Prostate gland (tissue), 2 donors: Measurements from ENCODE around the gene GDPGP1. TPM values are rescaled to one million over a fixed set of nuclear protein-coding genes. Genes with fewer than 3 reads are reported as not detected.

Experiments
- DNase-seq: peaks from one replicate; pipeline ENCODE4 v3.0.0-alpha.2; 2019; ENCODE audit warnings: low spot score
- H3K27ac ChIP-seq, 2 donors: fragments of 200-600 bp; sonication (generic); 2 replicates each; pipeline ENCODE4 v1.5.1; 2017 to 2019
- H3K27me3 ChIP-seq: fragments of 200-600 bp; sonication (generic); replicated peaks from 2 replicates; pipeline ENCODE4 v1.5.1; 2019; ENCODE audit not compliant: insufficient read depth
- H3K36me3 ChIP-seq, 2 donors: fragments of 200-600 bp; sonication (generic); 1 replicate in 1 of 2; 2 replicates in 1 of 2; pipeline versions ENCODE4 v1.5.1 to v1.8.1; 2017 to 2019
- H3K4me1 ChIP-seq: fragments of 200-600 bp; sonication (generic); replicated peaks from 2 replicates; pipeline ENCODE4 v1.5.1; 2019
- H3K4me3 ChIP-seq, 2 donors: fragments of 200-600 bp; sonication (generic); 2 replicates each; pipeline ENCODE4 v1.5.1; 2017 to 2019
- H3K9me3 ChIP-seq: fragments of 200-600 bp; sonication (generic); 2 replicates; pipeline ENCODE4 v1.5.1; 2017
- CTCF ChIP-seq, 4 experiments: fragments of 200-600 bp in 2 of 4; fragments of 450-650 bp in 2 of 4; sonication (generic) in 2 of 4; IDR thresholded peaks; 1 replicate in 3 of 4; 2 replicates in 1 of 4; pipeline ENCODE4 v1.5.1; 2016 to 2019; ENCODE audit warnings: antibody characterized with exemption in 4 of 4, mild to moderate bottlenecking in 2 of 4, moderate library complexity in 2 of 4
- POLR2A ChIP-seq: fragments of 450-650 bp; IDR thresholded peaks from one replicate; pipeline ENCODE4 v1.6.1; 2016; ENCODE audit warnings: antibody characterized with exemption, mild to moderate bottlenecking
- POLR2AphosphoS5 ChIP-seq: sonication (generic); formaldehyde crosslinking; IDR thresholded peaks from one replicate; pipeline ENCODE4 v1.6.1; 2017; ENCODE audit warnings: antibody characterized with exemption
- WGBS: methylation state at CpG from one replicate; pipeline ENCODE4 v1.1.5; 2018; 5-methylcytosine and 5-hydroxymethylcytosine counted together
- intact Hi-C: fragments of 100-400 bp; cut with DNase I; formaldehyde crosslinking; loops from one replicate; pipeline ENCODE4 v1.14.2; 2022
- total RNA-seq, 2 donors: library from RNA; depleted of rRNA; stranded (reverse); fragments of >200 nt; gene quantifications; one replicate each; pipeline ENCODE4 v1.1.0, GENCODE V29; 2016

The GDPGP1 gene
- total RNA-seq, 2 donors from 2014 or later: 15.4 to 21.5 TPM

GRCh38 chr15:90232941-90233386, 1.0 kb upstream of the GDPGP1 start:
- Histone ChIP-seq H3K27me3 (no peaks in the 10 kb centered on the region), H3K9me3 (no peaks in the 10 kb centered on the region), H3K36me3 (peaks cover 5 to 6% of the 10 kb centered on the region in 2 donors), H3K27ac (peak overlapping the region; percentile 90 to 95), H3K4me1 (peaks cover 17% of the 10 kb centered on the region), H3K4me3 (peak overlapping the region; percentile 69 to 83)
- intact Hi-C loops: no loop called here
- 5% methylated on average over 8 of the region's 9 CpGs for WGBS
- TF ChIP-seq POLR2A: no peak
- TF ChIP-seq CTCF (IDR thresholded peaks at IDR 0.05): peak in 2 of 4 experiments; percentile 30 to 69
- no peak for DNase-seq

- peak; percentile 98 for DNase-seq
- Histone ChIP-seq H3K4me1 (peaks cover 17% of the 10 kb centered on the region), H3K4me3 (peak within 1 kb of the TSS; percentile 69 to 83), H3K27me3 (no peaks in the 10 kb centered on the region), H3K9me3 (no peaks in the 10 kb centered on the region), H3K36me3 (peaks cover 0 to 2% of the 10 kb centered on the region in 2 donors), H3K27ac (peak within 1 kb of the TSS; percentile 90 to 95)
- 2% methylated on average over 24 of the region's 63 CpGs for WGBS
- TF ChIP-seq CTCF (IDR thresholded peaks at IDR 0.05): peak in 2 of 4 experiments; percentile 2 to 61
- peak; percentile 84 for TF ChIP-seq POLR2A
- TF ChIP-seq POLR2AphosphoS5: peak; percentile 93
- intact Hi-C loops: loop anchor here (2.0 kb wide), 1 partner anchor 15 kb away; the partner anchor contains the start of gene TTLL13
Measured at GRCh38 chr15:90233387-90234095, 468 bp upstream of the GDPGP1 start, which contains the start of gene CIB1. Gene CIB1, minus strand, starts transcription at chr15:90233941. Its CDS starts 56 bp downstream, at chr15:90233885.

- no peak overlapping the region for H3K27ac ChIP-seq
- no peaks in the 10 kb centered on the region for H3K27me3 ChIP-seq
- no peak for DNase-seq
- H3K4me1 ChIP-seq: peaks cover 7% of the 10 kb centered on the region
- no peaks in the 10 kb centered on the region for H3K9me3 ChIP-seq
- 88% methylated on average over 3 of the region's 3 CpGs for WGBS
- peaks cover 0 to 2% of the 10 kb centered on the region in 2 donors for H3K36me3 ChIP-seq
- TF ChIP-seq POLR2AphosphoS5 (no peak), CTCF (IDR thresholded peaks at IDR 0.05) (no peak), POLR2A (no peak)
- no peak overlapping the region for H3K4me3 ChIP-seq
- intact Hi-C loops: no loop called here
Measured at GRCh38 chr15:90239371-90239770, 5.4 kb downstream of the GDPGP1 start.

GRCh38 chr15:90240856-90241255, 6.8 kb downstream of the GDPGP1 start:
- no peak overlapping the region for H3K4me3 ChIP-seq
- H3K27ac ChIP-seq: no peak overlapping the region
- 90% methylated on average over 7 of the region's 8 CpGs for whole genome bisulfite sequencing
- H3K9me3 ChIP-seq: no peaks in the 10 kb centered on the region
- H3K4me1 ChIP-seq: no peaks in the 10 kb centered on the region
- TF ChIP-seq CTCF (IDR thresholded peaks at IDR 0.05) (no peak), POLR2AphosphoS5 (no peak), POLR2A (no peak)
- H3K27me3 ChIP-seq: no peaks in the 10 kb centered on the region
- no peak for DNase-seq
- peaks cover 0 to 2% of the 10 kb centered on the region in 2 donors for H3K36me3 ChIP-seq
- intact Hi-C loops: no loop called here
